Keratinocyte (primary cell): Measurements from ENCODE around the gene MAGEF1.

Experiments used
- EZH2 ChIP-seq: IDR thresholded peaks from one replicate; pipeline ENCODE4 v1.6.1; 2012; ENCODE audit warnings: inconsistent platforms, mild to moderate bottlenecking, low read length, moderate library complexity
- TF ChIP-seq, protein P1 (sequence below), 3 experiments: IDR thresholded peaks in 1 of 3; conservative IDR thresholded peaks in 1 of 3; optimal IDR thresholded peaks in 1 of 3; 2 replicates in 2 of 3; 3 replicates in 1 of 3; pipeline versions ENCODE3 to v1.5.1; 2011; ENCODE audit warnings: low read length in 3 of 3, mild to moderate bottlenecking in 3 of 3, moderate library complexity in 2 of 3, control low read depth in 1 of 3, inconsistent platforms in 1 of 3; ENCODE audit not compliant: insufficient read depth in 2 of 3; ENCODE audit errors: extremely low read depth in 1 of 3

DNA sequence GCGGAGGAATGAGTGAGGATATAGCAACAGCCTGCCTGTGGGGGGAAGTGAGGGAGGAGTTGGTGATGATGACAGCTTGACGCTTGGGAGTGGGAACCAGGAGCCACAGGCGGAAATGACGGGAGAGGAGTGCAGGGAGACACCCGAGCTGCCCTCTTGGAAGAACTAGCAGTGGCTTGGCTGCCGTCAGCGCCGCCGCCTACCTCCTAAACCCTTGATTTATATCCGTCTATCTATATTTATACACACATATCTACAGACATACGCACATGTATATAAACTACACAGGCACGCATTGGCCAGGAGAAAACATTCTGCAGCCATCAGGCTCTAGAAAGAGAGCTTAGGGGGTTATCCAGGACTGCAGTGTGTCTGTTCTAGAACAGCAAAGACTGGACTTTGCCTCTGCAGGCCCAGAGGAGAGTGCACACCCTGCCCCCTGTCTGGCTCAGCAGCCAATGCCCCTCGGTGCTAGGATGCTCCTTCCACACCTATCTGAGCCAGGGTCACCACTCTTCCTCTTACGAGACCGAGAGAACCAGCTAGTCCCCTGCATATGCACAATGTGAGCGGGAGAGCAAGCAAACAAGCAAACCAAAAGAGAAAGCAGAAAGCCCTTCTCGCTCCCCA lies 45.3 kb upstream of the MAGEF1 start:
- TF ChIP-seq, protein P1, sequence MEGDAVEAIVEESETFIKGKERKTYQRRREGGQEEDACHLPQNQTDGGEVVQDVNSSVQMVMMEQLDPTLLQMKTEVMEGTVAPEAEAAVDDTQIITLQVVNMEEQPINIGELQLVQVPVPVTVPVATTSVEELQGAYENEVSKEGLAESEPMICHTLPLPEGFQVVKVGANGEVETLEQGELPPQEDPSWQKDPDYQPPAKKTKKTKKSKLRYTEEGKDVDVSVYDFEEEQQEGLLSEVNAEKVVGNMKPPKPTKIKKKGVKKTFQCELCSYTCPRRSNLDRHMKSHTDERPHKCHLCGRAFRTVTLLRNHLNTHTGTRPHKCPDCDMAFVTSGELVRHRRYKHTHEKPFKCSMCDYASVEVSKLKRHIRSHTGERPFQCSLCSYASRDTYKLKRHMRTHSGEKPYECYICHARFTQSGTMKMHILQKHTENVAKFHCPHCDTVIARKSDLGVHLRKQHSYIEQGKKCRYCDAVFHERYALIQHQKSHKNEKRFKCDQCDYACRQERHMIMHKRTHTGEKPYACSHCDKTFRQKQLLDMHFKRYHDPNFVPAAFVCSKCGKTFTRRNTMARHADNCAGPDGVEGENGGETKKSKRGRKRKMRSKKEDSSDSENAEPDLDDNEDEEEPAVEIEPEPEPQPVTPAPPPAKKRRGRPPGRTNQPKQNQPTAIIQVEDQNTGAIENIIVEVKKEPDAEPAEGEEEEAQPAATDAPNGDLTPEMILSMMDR (optimal IDR thresholded peaks at IDR 0.05 in 1 of 3, IDR thresholded peaks at IDR 0.05 in 1 of 3, conservative IDR thresholded peaks at IDR 0.05 in 1 of 3; ENCODE audit: extremely low read depth in 1 of 3, insufficient read depth in 2 of 3, low read length in 3 of 3): no peak
- TF ChIP-seq EZH2: no peak
